ENCODE measurements around the gene SNRPA1. TPM values are rescaled to one million over a fixed set of nuclear protein-coding genes. Genes with fewer than 3 reads are reported as not detected.

Gene SNRPA1
- polyA plus RNA-seq, 1 experiment, result 57.0 TPM

DNA sequence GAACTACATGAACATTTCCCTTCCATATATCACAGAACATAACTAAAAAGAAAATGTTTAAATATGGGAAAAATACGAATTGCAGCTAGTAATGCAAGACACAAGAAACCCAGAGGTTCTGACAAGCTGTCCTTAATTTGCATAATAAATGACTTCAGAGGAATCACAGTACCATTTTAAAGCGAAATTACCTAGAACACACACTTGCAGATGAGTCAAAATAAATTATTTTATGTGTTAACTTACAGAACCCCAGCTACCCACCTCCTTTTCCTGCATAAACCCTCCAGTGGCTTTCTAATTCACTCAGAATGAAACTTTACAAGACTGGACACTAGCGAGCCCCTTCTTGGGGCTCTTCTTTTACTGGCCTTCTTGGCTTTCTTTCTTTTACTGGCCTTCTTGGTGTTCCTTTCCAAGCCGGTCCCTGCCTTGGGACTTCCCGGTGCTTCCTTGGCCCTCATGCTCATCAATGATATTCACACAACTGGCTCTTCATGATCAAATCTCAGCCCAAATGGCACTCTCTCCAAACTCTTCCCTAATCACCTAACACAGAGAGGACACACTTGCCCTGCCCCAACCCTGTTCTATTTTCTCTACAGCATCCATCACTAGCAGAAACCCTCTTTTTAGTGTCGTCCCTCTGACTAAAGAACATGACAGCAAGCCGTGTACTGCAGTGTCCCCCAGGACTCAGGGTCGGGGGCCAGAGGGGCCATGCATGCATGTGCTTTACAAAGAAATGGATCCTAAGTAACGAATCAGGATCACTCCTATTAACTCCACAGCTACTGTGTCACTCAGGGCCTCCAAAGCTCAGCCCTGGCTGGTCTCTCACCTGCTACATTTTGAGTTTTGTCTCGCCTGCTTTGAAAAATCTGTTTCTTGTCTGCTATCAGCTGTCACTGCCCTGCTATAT, 48.0 kb downstream of the SNRPA1 start:
- ChIA-PET POLR2A (no interaction called here), CTCF (interaction anchor here (1.0 to 1.6 kb wide), 3 partner anchors 11 to 239 kb away, joined by 3 to 7 read pairs (median 4); no protein-coding TSS in a partner anchor)
- H3K9me3 ChIP-seq (ENCODE audit: control insufficient read depth, insufficient read depth, low read length), result no peaks in the 10 kb centered on the region; the same call in 1 of the 2 replicates
- no peak overlapping the region for H3K4me3 ChIP-seq (ENCODE audit: low read depth, low read length)
- H3K27ac ChIP-seq (ENCODE audit: low read depth, low read length), result no peak overlapping the region
- H3K27me3 ChIP-seq (ENCODE audit: control insufficient read depth, insufficient read depth, low read length), result no peaks in the 10 kb centered on the region
- DNase-seq (ENCODE audit: low read depth, low spot score), result no peak
- TF ChIP-seq, protein P1, sequence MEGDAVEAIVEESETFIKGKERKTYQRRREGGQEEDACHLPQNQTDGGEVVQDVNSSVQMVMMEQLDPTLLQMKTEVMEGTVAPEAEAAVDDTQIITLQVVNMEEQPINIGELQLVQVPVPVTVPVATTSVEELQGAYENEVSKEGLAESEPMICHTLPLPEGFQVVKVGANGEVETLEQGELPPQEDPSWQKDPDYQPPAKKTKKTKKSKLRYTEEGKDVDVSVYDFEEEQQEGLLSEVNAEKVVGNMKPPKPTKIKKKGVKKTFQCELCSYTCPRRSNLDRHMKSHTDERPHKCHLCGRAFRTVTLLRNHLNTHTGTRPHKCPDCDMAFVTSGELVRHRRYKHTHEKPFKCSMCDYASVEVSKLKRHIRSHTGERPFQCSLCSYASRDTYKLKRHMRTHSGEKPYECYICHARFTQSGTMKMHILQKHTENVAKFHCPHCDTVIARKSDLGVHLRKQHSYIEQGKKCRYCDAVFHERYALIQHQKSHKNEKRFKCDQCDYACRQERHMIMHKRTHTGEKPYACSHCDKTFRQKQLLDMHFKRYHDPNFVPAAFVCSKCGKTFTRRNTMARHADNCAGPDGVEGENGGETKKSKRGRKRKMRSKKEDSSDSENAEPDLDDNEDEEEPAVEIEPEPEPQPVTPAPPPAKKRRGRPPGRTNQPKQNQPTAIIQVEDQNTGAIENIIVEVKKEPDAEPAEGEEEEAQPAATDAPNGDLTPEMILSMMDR (IDR thresholded peaks at IDR 0.05; ENCODE audit: low read depth, low read length), result no peak

DNA sequence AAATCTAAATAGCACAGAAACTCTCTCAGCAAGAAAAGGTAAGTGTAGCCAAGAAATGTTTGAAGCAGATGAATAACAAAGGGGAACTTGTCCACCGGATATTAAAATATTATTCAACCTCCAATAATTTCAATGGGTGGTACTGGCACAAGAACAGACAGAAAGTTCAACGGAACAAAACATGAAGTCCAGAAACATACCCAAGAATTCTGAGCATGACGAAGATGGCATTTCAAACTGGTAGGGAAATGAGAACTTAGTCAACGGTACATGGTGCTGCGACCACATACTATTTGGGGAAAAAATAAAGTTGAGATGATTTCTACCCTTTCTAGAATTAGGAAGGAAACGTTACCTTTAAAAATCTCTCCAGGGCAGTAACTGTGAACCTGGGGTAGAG, 48.7 kb downstream of the SNRPA1 start:
- Histone ChIP-seq H3K4me3 (ENCODE audit: low read depth, low read length) (no peak overlapping the region), H3K27me3 (ENCODE audit: control insufficient read depth, insufficient read depth, low read length) (no peaks in the 10 kb centered on the region), H3K9me3 (ENCODE audit: control insufficient read depth, insufficient read depth, low read length) (no peaks in the 10 kb centered on the region; the same call in 1 of the 2 replicates), H3K27ac (ENCODE audit: low read depth, low read length) (no peak overlapping the region)
- ChIA-PET CTCF (interaction anchor here (1.3 to 1.7 kb wide), 3 partner anchors 158 to 238 kb away, joined by 4 to 7 read pairs (median 5); no protein-coding TSS in a partner anchor), POLR2A (no interaction called here)
- DNase-seq (ENCODE audit: low read depth, low spot score), result no peak
- TF ChIP-seq, protein P1 (IDR thresholded peaks at IDR 0.05; ENCODE audit: low read depth, low read length), result no peak

DNA sequence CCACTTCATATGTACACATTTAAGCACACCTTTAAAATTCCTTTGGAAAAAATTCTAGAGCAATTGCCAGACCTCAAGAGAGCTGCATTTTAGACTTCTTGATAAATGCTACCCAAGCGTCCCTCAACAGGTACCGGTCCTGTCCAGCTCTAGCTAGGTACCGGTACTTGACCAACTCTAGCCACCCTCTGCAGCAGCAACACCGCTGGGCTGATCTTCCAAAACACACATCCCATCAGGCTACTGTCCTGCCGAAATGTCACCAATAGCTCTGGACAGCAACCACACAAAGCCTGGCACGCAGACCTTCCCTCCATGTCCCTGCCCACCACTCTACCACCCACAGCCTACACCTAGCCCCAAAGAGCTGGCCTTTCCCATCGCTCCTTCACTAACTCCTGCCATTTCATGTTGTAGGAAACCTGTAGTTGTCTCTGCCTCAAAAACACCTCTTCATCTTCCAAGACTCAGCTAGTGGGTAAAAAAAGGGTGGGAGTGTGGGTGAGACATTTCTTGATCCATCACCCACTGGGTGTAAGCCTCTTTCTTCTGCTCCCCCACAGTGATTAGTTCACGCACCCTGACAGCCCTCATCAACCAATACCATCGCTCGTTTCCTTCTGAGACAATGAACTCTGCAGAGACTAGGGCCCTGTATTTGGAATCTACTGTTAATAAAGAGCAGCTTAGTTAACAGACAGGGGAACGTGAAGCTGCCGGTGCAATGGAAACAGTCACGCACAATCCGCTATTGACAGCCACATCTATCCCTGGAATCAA, 50.0 kb downstream of the SNRPA1 start:
- Histone ChIP-seq H3K9me3 (ENCODE audit: control insufficient read depth, insufficient read depth, low read length) (no peaks in the 10 kb centered on the region), H3K4me3 (ENCODE audit: low read depth, low read length) (peak overlapping the region; percentile 17; the same call in 1 of the 2 replicates), H3K27me3 (ENCODE audit: control insufficient read depth, insufficient read depth, low read length) (no peaks in the 10 kb centered on the region), H3K27ac (ENCODE audit: low read depth, low read length) (peak overlapping the region; percentile 42)
- ChIA-PET POLR2A (no interaction called here), CTCF (interaction anchor here (1.0 to 1.7 kb wide), 5 partner anchors 13 to 238 kb away, joined by 3 to 5 read pairs (median 4); no protein-coding TSS in a partner anchor)
- DNase-seq (ENCODE audit: low read depth, low spot score), result no peak
- TF ChIP-seq, protein P1 (IDR thresholded peaks at IDR 0.05; ENCODE audit: low read depth, low read length), result no peak

DNA sequence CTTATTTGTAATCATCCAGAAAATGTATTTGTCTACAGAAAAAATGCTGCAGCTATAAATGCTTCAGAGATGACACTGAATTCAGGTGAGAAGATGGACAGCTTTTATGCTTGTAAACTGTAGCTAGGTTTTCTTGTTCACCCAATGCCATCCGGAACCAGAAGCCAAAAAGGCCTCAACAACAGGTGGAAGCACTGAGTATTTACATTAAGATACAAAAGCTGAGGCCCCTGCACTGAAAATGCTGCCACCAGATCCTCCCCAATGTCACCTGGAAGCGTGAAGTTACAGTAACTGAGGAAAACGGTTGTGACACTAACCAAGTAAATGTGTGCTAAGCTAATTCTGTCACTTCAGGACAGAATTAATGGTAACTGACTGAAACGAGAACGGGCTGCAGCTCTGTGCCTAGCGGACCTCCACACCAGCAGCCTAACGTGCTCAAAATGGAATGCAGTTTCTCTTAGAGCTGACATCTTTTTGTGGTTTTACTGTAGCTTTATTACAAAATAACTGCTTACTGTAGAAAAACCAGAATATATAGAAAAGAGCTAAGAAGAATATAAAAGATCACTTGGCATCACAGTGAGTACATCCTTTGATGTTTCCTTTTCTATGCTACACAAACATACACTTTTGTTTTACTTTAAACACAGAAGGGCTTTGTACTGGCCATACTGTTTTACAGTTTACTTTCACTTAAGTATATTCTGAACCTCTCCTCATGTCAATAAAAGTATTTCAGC, 50.8 kb downstream of the SNRPA1 start:
- TF ChIP-seq, protein P1 (IDR thresholded peaks at IDR 0.05; ENCODE audit: low read depth, low read length), result no peak
- ChIA-PET POLR2A (interaction anchor here (0.6 kb wide), 1 partner anchor 515 kb away, joined by 4 read pairs; no protein-coding TSS in a partner anchor), CTCF (interaction anchor here (1.0 to 1.7 kb wide), 4 partner anchors 12 to 228 kb away, joined by 3 to 5 read pairs (median 4); no protein-coding TSS in a partner anchor)
- H3K9me3 ChIP-seq (ENCODE audit: control insufficient read depth, insufficient read depth, low read length), result no peaks in the 10 kb centered on the region
- no peak for DNase-seq (ENCODE audit: low read depth, low spot score)
- H3K27ac ChIP-seq (ENCODE audit: low read depth, low read length), result no peak overlapping the region
- H3K4me3 ChIP-seq (ENCODE audit: low read depth, low read length), result no peak overlapping the region
- H3K27me3 ChIP-seq (ENCODE audit: control insufficient read depth, insufficient read depth, low read length), result no peaks in the 10 kb centered on the region
